Peyer's patch (tissue), 4 donors: ENCODE measurements around the gene SUSD4. TPM values are rescaled to one million over a fixed set of nuclear protein-coding genes. Genes with fewer than 3 reads are reported as not detected.
"Not testable (repeated sequence)": the region's sequence is repeated elsewhere in the genome, so short reads cannot be mapped to it uniquely, and the experiment has no call there.

ENCODE experiments used
- DNase-seq, 3 donors: peaks; one replicate each; pipeline ENCODE4 v3.0.0-alpha.2; 2017 to 2019
- H3K27ac ChIP-seq, 4 donors: fragments of 200-600 bp; sonication (generic); one replicate each; pipeline ENCODE4 v1.5.1; 2016 to 2019
- H3K27me3 ChIP-seq, 2 donors: fragments of 200-600 bp; sonication (generic); one replicate each; pipeline ENCODE4 v1.5.1; 2019
- H3K36me3 ChIP-seq, 3 donors: fragments of 200-600 bp; sonication (generic); one replicate each; pipeline ENCODE4 v1.5.1; 2016 to 2019
- H3K4me1 ChIP-seq, 4 donors: fragments of 200-600 bp; sonication (generic); one replicate each; pipeline ENCODE4 v1.5.1; 2016 to 2019
- H3K4me3 ChIP-seq, 4 donors: fragments of 200-600 bp; sonication (generic); 1 replicate in 3 of 4; 2 replicates in 1 of 4; pipeline ENCODE4 v1.5.1; 2016 to 2019; ENCODE audit warnings: mild to moderate bottlenecking in 1 of 4
- H3K9me3 ChIP-seq, 4 donors: fragments of 200-600 bp; sonication (generic); one replicate each; pipeline ENCODE4 v1.5.1; 2016 to 2019; ENCODE audit warnings: mild to moderate bottlenecking in 1 of 4
- CTCF ChIP-seq, 6 experiments: fragments of 450-650 bp in 4 of 6; fragments of 200-600 bp in 2 of 6; sonication (generic) in 1 of 6; IDR thresholded peaks; one replicate each; pipeline ENCODE4 v1.5.1; 2017 to 2019; ENCODE audit warnings: antibody characterized with exemption in 6 of 6, mild to moderate bottlenecking in 3 of 6, moderate library complexity in 1 of 6
- POLR2A ChIP-seq, 2 donors: fragments of 450-650 bp; IDR thresholded peaks; one replicate each; pipeline ENCODE4 v1.5.1; 2017; ENCODE audit warnings: antibody characterized with exemption in 2 of 2, mild to moderate bottlenecking in 2 of 2, moderate library complexity in 2 of 2
- total RNA-seq, 4 donors: library from RNA; depleted of rRNA; stranded (reverse); fragments of >200 nt; gene quantifications; one replicate each; pipeline ENCODE4 v1.1.0, GENCODE V29; 2016

Gene SUSD4
- total RNA-seq, 4 donors from 2014 or later = 0.54 TPM; not detected in 3

DNA sequence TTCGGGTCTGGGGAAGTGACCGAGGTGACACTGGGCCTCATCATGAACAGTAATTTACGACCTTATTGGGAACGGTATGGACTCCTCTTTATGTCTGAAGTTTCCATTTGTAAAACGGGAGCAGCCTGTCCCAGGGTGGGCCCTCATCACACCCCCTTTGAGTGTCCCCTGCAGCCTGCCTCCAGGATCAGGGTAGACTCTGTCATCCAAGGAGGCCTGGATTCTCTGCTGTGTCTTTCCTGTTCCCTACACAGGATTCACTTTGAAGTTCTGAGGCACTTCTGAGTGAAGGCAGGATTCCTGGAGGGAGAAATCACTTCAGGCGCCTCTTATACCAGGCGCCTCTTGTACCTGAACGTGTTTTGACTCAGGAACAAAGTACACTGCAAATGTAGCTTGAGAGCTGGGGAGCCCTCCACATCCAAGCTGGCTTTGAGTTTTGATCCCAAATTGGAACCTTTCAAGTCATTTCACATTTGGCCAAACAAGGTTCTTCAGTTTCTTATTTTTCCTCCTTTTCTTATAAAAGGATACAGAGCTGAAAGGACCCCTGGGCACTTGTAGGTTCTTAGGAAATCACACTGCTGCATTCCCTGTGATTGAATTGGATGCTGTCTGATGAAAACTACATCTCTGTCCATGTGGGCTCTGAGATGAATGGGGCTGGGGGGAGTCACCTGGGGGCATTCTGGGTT lies 106.0 kb downstream of the SUSD4 start:
- H3K4me1 ChIP-seq = no peaks in the 10 kb centered on the region
- no peak for DNase-seq
- no peaks in the 10 kb centered on the region for H3K36me3 ChIP-seq
- H3K27me3 ChIP-seq = no peaks in the 10 kb centered on the region
- H3K4me3 ChIP-seq = no peak overlapping the region
- TF ChIP-seq POLR2A (IDR thresholded peaks at IDR 0.05) (no peak), CTCF (IDR thresholded peaks at IDR 0.05) (no peak)
- H3K9me3 ChIP-seq = no peaks in the 10 kb centered on the region
- H3K27ac ChIP-seq = no peak overlapping the region

GRCh38 chr1:223256034-223256433 lies 107.9 kb downstream of the SUSD4 start:
- Histone ChIP-seq H3K4me1 (no peaks in the 10 kb centered on the region), H3K27ac (no peak overlapping the region), H3K9me3 (no peaks in the 10 kb centered on the region), H3K27me3 (no peaks in the 10 kb centered on the region), H3K4me3 (no peak overlapping the region), H3K36me3 (no peaks in the 10 kb centered on the region)
- TF ChIP-seq CTCF (IDR thresholded peaks at IDR 0.05) = no peak
- TF ChIP-seq POLR2A (IDR thresholded peaks at IDR 0.05) = no peak
- no peak for DNase-seq

GRCh38 chr1:223253916-223254315 lies 110.1 kb downstream of the SUSD4 start:
- Histone ChIP-seq H3K9me3 (no peaks in the 10 kb centered on the region), H3K4me3 (no peak overlapping the region), H3K27ac (no peak overlapping the region), H3K4me1 (no peaks in the 10 kb centered on the region), H3K27me3 (no peaks in the 10 kb centered on the region), H3K36me3 (no peaks in the 10 kb centered on the region)
- TF ChIP-seq POLR2A (IDR thresholded peaks at IDR 0.05) (no peak), CTCF (IDR thresholded peaks at IDR 0.05) (no peak)
- no peak for DNase-seq

GRCh38 chr1:223251387-223251786 lies 112.6 kb downstream of the SUSD4 start:
- H3K4me3 ChIP-seq, H3K4me1 ChIP-seq, H3K9me3 ChIP-seq, H3K27ac ChIP-seq, H3K27me3 ChIP-seq, DNase-seq, H3K36me3 ChIP-seq: not testable (repeated sequence)

DNA sequence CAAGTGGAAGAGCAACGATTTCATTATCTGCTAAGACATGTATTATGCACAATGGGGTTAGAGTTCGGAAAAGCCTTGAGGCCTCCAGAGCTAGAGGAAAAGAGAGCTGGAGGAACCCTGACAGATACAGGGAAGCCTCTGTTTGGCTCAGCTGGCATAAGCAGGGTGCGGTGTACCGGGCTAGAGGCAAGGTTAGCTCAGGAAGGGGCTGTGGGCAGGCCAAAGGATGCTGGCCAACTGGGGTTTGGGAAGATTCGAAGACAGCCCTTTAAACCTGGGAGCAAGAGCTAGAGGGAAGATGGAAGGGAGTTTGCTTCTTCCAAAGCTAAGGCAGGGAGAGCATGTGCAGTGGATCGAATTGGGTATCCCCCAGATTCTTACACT lies 113.4 kb downstream of the SUSD4 start:
- no peaks in the 10 kb centered on the region for H3K27me3 ChIP-seq
- no peak for DNase-seq
- no peak overlapping the region for H3K27ac ChIP-seq
- H3K4me3 ChIP-seq = no peak overlapping the region
- H3K36me3 ChIP-seq = no peaks in the 10 kb centered on the region
- no peak for TF ChIP-seq CTCF (IDR thresholded peaks at IDR 0.05)
- TF ChIP-seq POLR2A (IDR thresholded peaks at IDR 0.05) = no peak
- no peaks in the 10 kb centered on the region for H3K4me1 ChIP-seq
- H3K9me3 ChIP-seq = no peaks in the 10 kb centered on the region

GRCh38 chr1:223249854-223250631 lies 113.9 kb downstream of the SUSD4 start:
- H3K4me1 ChIP-seq = no peaks in the 10 kb centered on the region
- no peak overlapping the region for H3K4me3 ChIP-seq
- no peaks in the 10 kb centered on the region for H3K27me3 ChIP-seq
- TF ChIP-seq CTCF (IDR thresholded peaks at IDR 0.05) (no peak), POLR2A (IDR thresholded peaks at IDR 0.05) (no peak)
- no peak for DNase-seq
- H3K9me3 ChIP-seq = no peaks in the 10 kb centered on the region
- no peaks in the 10 kb centered on the region for H3K36me3 ChIP-seq
- no peak overlapping the region for H3K27ac ChIP-seq
